A172 (cell line): ENCODE measurements around the gene WFDC1. TPM values are rescaled to one million over a fixed set of nuclear protein-coding genes. Genes with fewer than 3 reads are reported as not detected.

Experiments
- DNase-seq: peaks from one replicate; pipeline ENCODE4 v3.0.0-alpha.2; 2015; ENCODE audit warnings: low spot score
- total RNA-seq: library from RNA; depleted of rRNA; stranded (reverse); fragments of >200 nt; shearing (Covaris generic); gene quantifications from 2 replicates; pipeline ENCODE4 v1.2.3, GENCODE V29; 2014

WFDC1 gene
- total RNA-seq, 1 experiment from 2014 or later = not detected

DNA sequence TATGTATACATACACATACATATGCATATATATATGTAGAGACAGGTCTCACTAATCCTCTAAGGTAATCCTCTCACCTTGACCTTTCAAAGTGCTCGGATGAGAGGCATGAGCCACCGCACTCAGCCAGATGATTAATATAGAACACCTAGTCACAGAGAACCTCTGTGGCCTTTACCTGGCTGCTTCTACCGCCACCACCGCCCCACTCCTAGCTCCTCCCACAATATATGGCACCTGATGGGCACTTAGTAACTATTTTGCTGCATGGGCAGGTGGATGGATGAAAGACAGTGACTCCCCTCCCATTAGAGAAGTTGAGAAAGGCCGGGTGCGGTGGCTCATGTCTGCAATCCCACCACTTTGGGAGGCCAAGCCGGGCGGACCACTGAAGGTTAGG lies 57.0 kb downstream of the WFDC1 start:
- DNase-seq = no peak

DNA sequence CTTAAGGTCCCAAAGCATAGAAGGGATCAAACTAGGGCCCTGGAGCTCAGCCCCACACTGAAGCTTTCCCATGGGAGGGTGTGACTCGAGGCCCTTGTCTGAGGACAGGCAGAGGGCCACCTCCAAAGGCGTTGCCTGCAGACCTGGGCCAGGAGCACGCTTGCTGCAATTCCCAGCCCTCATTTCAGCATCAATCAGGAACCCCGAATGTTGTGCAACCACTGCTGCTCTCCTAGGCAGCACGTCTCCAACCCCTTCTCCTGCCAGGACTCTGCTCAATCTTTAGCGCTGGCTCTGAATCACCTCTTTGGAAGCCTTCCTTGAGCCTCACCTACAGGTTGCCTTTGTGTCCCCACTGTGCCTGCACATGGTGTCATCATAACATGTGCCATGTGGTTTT lies 59.6 kb downstream of the WFDC1 start:
- DNase-seq = no peak

DNA sequence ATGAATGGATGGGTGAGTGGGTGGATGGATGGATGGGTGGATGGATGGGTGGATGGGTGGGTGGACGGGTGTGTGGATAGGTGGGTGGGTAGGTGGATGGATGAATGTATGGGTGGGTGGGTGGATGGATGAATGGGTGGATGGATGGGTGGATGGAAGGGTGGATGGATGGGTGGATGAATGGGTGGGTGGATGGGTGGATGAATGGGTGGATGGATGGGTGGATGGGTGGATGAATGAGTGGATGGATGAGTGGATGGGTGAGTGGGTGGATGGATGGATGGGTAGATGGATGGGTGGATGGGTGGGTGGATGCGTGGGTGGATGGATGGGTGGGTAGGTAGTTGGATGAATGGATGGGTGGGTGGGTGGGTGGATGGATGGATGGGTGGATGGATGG lies 60.5 kb downstream of the WFDC1 start:
- no peak for DNase-seq

DNA sequence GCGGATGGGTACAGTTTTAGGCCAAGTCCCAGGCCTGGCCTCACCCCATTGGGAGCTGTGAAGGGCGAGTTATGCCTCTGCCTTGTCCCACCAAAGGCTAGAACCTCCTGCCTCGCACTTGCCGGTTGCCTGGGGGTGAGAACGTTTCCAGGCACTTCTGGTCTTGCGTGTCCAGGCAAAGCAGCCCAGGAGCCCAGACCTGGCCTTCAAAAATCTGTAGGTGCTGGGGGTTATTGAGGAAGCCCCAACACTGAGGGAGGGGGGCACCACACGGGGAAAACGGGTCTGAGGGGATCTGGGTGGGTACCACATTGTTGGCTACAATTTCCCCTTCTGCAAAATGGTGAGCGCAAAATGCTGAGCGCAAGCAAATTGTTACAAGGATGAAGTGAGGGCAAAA lies 61.5 kb downstream of the WFDC1 start:
- no peak for DNase-seq

DNA sequence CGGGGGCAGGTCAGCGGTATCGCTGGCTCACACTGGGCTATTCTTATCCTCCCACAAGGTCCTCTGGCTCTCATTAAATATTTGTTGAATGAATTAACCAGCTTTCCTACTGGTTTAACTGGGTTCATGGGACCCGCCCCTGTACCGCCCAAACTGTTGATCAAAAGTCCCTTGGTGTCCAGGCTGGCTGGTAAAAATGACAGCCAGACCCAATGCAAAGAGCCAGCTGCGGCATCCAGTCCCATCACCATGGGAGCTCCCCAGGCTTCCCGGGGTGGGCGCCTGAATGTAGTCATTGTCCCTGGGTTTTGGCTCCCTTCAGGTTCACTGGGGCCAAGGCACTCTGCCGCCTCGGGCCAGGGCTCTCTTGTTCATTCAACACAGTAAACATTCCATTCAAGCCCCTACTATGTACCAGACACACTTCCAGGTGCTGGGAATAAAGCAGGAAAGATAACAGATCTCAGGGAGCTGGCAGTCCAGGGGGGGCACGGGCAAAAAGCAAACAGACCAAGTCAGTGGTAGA lies 62.0 kb downstream of the WFDC1 start:
- peak; percentile 36 for DNase-seq

DNA sequence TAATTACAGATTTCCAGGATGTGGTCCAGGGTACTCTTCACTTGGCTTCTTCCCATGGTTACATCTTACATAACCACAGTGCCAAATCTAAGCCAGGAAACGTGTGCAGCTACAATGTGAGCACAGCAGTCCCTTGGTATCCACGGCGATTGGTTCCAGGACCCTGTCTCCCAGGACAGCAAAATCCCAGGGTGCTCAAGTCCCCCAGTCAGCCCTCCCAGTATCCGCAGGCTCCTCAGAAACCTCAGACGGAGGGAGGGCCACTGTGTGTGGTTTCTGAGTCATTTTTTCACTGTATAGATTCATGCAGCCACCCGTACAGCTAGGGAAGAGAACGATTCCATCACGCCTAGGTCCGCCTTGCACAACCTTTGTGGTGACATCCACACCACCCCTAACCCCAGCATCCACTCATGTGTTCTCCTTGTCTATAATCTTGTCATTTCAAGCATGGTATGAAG lies 62.5 kb downstream of the WFDC1 start:
- peak; percentile 63 for DNase-seq

DNA sequence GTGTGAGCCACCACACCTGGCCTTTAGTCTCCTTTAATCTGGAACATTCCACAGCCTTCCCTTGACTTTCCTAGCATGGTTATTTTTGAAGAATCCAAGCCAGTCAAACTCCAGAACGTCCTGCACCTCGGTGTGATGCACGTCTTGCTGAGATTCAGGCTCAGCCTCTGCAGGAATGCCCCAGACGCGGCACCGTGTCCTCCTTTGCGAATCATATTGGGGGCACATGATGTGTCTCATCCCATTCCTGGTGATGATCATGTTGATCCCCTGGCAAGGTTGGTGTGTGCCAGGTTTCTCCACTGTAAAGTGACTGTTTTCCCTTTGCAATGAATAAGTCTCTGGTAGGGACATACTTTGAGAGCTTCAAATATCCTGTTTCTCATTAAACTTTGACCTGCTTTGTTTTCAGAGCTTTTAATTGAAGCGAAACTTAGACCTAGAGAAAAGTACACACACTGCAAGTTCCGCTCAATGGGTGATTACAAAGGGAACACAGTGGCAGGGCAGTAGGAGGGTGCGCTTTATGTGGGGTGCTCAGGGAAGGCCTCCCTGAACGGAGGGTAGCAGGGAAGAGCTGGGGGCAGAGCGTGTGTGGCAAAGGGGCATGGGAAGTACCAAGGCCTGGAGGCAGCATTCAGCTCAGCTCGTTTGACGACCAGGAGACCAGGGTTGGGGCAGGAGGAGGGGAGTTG lies 64.1 kb downstream of the WFDC1 start:
- no peak for DNase-seq

DNA sequence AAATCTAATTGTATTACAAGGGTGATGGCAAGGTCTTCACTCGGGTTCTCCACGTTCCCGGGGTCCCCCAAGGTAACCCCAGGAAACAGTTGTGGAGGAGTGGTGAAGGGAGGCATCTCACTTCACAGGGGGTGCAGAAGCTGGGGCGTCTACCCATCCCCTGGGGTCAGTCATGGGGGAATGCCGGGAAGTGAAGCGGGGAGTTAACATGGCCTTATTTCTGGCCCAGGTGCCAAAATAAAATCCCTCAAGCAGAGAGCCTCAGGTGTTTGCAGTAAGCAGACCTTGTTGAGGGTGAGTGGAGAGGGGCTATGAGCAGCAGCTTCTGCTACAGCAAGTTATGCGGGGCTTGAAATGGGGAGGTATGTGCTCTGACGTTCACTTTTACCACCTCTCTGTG lies 64.6 kb downstream of the WFDC1 start:
- no peak for DNase-seq

DNA sequence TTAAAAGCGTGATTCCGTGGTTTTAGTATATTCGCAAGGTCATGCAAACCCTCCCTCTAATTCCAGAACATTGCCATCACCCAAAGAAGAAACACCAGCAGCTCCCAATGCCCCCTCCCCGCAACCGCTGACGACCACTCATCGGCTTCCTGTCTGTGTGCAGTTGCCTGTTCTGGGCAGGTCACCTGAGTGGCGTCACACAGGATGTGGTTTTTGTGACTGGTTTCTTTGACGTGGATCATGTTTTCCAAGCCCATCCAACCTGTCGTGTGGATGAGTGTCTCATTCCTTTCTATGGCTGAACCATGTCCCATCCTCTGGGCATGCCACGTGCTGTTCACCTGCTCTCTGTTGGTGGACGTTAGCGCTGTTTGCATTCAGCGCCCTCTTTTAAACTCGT lies 65.5 kb downstream of the WFDC1 start:
- peak; percentile 81 for DNase-seq

DNA sequence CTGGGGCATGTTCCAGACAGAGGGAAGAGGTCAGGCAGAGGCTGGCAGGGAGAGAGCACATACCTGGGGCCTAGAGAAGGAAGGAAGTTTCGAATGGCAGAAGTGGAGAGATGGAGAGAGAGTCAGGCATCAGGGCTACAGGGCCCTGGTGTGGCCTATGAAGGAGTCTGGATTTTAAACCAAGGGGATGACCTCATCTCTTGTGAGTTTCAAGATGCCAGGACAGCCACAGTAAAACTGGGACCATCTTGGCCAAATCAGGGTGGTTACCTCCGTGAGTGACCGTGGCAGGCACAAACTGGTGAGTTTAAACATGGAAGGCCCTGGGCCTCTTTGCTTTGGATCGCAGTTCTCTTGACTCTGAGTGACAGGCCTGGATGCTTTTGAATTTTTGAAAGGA lies 66.1 kb downstream of the WFDC1 start:
- no peak for DNase-seq

DNA sequence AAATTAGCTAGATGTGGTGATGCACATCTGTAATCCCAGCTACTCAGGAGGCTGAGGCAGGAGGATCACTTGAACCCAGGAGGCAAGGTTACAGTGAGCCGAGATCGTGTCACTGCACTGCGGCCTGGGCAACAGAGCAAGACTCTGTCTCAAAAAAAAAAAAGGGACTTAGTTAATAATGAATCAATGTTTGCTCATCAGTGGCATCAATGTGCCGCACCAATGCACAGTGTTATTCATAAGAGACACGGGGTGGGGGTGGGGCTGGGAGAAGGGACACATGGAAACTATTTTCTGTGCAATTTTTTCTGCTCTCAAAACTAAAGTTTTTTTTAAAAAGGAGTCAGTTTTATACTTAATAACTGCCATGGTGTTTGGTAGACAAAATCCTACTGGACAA lies 66.9 kb downstream of the WFDC1 start:
- no peak for DNase-seq

DNA sequence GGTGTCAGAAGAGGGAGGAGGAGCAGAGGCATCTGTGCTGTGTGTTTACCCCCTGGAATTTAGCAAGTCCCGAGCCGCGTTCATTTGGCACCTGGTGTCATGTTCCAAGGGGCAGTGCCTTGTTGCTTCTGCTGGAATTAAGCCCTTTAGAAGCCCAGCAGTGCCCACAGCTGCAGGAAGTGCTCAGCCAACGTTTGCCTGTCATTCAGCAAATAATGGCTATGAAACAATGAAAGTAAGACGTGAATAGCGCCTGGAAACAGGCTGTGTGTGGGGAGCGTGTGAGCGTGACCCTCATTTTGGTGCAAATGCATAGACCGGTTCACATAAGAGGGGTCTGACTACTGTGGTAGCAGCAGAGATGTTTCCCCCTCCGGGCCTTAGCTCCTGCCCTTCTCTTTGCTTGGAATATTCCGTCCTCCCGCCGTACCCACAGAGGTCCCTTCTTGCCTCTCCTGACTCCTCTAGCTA lies 67.8 kb downstream of the WFDC1 start:
- DNase-seq = no peak

DNA sequence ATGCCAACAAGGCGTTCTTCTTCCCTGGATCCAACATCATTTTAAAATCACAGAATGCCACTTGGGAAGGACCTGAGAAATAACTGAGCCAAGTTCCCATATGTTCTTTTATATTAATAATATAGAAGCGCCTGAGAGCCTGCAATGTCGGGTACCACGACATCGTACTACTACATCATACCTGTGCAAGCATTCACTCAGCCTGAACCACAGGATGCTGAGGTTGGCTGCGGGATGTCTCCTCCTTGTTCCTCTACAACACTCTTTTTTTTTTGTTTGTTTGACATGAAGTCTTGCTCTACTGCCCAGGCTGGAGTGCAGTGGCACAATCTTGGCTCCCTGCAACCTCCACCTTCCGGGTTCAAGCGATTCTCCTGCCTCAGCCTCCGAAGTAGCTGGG lies 71.5 kb downstream of the WFDC1 start:
- DNase-seq = no peak

DNA sequence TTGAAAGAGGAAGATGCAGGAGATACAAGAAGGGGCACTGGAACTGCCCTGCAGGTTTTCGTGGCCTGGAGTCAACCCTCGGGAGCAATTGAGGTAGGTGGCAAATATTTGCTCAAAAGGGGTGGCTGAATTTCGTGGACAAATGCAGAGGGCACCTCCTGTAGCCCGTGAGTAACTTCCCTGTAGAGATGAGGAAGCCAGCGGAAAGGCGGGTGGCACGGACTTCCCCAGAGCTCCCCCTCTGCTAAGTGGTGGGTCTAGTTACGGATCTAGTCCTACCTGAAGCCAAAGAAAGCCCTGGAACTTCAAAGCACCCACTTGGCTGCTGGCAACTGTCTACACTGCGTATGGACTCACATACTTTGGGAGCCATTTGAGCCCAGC lies 72.6 kb downstream of the WFDC1 start:
- DNase-seq = no peak

DNA sequence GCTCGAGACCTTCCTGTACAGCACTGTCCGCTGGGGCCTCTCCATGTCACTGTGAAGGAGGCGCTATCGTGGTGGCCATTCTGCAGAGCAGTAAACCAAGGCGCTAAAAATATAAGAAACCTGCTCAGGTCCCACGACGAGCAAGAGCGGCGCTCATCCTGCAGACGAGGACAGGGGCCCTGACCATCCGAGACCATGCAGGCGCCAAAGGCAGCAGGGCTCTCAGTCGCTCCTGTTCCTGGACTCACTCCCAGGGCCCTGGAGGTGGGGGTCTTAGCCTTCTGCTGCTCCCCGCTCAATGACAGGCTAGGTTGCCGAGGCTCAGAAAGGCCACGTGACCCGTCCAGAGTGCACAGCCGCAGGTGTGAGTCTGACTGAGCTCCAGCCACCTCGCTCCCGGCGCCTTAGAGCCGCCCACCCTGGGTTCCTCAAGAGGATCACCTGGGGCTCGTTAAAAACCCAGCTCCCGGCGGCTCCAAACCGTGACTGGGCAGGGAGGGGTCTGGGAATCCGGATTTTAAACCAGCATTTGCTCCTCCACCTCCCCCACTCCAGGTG lies 73.2 kb downstream of the WFDC1 start:
- DNase-seq = no peak

DNA sequence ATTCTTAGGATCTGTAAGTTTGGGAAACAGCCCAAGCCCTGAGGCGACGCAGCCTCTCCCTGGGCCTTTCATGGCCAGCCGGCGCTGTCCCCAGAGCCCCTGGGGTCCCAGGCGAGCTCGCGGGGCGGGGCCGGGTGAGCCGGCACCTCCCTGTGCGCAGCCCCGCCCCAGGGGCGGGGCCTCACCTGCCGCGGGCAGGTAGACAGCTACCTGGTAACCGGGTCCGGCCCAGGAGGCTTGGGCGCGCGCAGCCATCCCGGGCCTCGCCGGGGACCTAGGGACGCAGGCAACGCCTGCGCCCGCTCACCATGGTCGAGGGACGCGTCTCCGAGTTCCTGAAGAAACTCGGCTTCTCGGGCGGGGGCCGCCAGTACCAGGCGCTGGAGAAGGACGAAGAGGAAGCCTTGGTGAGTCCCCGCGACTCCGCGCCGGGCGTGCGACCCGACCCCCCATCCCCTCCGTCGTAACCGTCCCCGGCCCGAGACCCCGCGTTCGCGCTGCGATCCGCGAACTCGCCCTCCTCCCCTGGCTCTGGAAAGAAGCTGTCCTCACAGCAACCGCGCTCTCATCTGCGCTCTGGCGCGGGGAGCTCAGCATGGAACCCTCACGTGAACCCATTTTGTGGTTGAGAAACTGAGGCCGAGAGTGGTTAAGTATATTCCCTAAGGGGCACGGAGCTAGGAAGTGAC lies 73.8 kb downstream of the WFDC1 start, which contains the start of gene ATP2C2:
Gene ATP2C2, plus strand, starts transcription at position 231 of the 689 bp plus-strand sequence. Its CDS starts 78 bp downstream, at position 309.
- DNase-seq = no peak

DNA sequence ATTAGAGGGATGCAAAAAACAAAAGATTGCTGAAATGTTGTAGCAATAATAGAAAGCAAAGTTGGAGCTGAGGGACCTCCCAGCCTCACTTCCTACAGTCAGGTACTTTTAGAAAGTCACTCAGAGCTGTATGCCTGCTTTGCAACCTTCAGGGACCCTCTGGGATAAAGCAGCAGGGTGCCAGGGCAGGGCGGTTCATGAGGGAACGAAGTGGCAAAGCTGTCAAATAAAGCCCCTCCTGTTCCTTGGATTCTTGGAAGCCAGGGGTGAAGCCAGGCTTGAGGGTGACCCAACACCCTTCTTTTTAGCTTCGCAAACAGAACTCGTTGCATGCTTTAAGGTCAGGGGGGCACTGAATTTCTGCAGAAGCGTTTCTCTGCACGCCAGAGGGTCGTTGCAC lies 74.4 kb downstream of the WFDC1 start:
- DNase-seq = no peak

DNA sequence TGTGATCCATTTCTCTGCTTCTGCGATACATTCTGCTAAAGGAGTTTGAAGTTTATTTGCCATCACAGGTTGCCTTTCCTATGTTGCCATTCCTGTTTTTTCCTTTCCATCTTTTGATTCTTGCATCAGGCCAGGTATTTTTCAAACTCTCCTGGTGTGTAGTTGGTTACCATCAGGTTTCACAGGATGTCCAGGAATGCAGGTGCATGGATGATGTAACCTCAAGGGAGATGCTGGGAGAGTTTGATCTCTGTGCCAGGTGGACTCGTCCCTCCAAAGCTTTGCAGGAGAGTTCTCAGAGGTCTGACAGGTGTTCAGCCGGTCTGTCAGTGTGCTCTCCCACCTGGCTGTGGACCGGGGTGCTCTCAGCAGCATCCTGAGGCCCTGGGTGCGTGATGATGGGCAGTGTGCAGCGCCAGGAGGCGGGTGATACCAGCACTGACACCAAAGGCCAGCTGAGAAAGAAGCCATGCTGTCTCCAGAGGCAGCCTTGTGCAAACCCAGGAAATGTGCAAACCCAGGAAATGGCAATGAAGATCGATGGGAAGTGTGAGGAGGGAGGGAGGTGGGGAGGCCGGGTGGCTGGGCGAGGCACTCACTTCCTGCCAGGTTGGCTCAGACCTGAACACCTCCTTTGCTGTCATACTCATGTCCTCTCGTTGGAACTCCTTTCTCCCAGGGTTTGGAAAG lies 75.4 kb downstream of the WFDC1 start:
- DNase-seq = no peak

DNA sequence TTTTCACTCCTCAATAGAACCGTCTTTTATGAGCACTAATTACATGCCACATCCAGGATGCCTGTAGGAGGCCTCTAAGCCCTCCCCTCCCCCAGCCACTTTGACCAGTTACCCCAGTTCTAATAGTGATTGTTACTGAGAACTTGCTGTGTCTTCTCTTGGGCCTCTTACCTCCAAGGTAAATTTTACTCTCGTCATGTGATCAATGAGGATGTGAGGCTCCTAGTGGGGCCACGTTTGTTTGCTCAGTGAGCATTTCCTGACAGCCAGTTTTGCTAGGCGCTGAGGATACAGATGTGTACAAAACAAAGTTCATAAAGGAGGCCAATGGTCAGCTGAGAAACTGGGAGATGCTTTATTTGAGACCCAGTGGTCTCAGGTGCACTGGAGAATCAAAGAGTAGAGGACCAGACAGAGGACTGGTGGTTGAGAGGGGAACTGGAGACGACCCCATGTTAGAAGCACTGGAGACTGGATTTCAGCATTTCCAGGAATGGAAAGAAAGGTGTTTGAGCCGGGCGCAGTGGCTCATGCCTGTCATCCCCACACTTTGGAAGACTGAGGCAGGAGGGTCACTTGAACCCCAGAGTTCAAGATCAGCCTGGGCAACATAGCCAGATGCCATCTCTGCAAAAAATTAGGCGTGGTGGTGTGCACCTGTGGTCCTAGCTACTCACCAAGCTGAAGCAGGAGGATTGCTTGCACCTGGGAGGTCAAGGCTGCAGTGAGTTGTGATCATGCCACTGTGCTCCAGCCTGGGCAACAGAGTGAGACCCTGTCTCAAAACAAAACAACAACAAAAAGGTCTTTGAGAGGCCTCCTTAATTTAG lies 76.3 kb downstream of the WFDC1 start:
- DNase-seq = no peak

DNA sequence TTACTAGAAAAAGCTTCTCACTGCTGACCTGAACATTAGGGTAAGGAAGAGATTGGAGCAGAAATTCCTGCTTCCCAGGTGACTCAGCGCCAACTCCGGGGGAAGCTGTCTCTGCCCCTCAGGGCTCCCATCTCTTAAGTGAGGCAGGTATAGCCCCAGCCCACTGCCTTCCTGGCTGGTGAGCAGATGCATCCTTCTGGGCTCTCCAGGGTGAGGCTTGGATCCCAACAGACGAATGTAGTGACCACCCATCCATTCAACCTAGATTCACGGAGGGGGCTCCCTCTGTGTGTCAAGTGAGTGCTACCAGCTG lies 76.8 kb downstream of the WFDC1 start:
- no peak for DNase-seq

DNA sequence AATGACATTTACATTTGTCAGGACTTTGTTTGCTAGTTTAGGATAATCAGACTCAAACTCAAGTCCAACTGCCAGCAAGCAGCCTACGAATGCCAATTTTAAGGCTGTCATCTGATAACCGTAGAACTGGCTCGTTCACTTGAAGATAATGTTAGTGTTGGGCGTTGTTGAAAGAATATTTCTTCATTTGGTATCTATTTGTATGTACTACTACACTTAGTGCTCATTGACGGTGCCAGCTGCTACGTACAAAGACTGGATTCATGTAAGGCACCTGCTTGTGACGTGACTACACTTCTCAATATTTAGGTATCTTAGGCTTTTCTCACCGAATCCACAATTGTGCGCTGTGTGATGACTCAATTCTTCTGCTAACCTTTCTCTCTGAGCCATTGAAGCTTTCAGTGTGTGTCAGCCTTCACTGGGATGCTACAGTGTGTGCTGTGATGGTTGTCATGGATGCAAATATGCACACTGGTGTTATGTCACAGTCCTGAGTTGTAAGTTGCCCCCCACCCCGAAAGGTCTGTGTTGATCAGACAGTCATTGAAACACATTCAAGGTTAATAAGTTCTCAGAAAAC lies 79.3 kb downstream of the WFDC1 start:
- no peak for DNase-seq
